Lung (tissue), 12 donors: ENCODE data around the gene ITGB2. TPM values are rescaled to one million over a fixed set of nuclear protein-coding genes. Genes with fewer than 3 reads are reported as not detected.

Source experiments
- ATAC-seq: fragments of 200-7000 bp; cut with Tn5 transposase; one replicate; pipeline ENCODE4 v1.9.1; 2020; ENCODE audit warnings: moderate number of reproducible peaks; ENCODE audit not compliant: insufficient read depth, low FRiP score
- DNase-seq, 3 donors: peaks; one replicate each; pipeline ENCODE4 v3.0.0-alpha.2; 2013 to 2017
- H3K27ac ChIP-seq, 2 donors: one replicate each; pipeline ENCODE4 v1.5.1; 2013; ENCODE audit warnings: mild to moderate bottlenecking in 2 of 2, moderate library complexity in 2 of 2, control low read depth in 1 of 2, inconsistent platforms in 1 of 2, low read depth in 1 of 2, low read length in 1 of 2
- H3K27me3 ChIP-seq, 3 donors: one replicate each; pipeline ENCODE4 v1.5.1; 2013; ENCODE audit warnings: low read length in 2 of 3; ENCODE audit not compliant: control insufficient read depth in 3 of 3, insufficient read depth in 3 of 3
- H3K36me3 ChIP-seq, 4 donors: one replicate each; pipeline ENCODE4 v1.5.1; 2013; ENCODE audit warnings: low read length in 4 of 4, mild to moderate bottlenecking in 1 of 4, moderate library complexity in 1 of 4; ENCODE audit not compliant: control insufficient read depth in 4 of 4, insufficient read depth in 4 of 4
- H3K4me1 ChIP-seq, 5 donors: one replicate each; pipeline ENCODE4 v1.5.1; 2013; ENCODE audit warnings: low read length in 5 of 5, mild to moderate bottlenecking in 2 of 5, moderate library complexity in 1 of 5; ENCODE audit not compliant: control insufficient read depth in 5 of 5, insufficient read depth in 5 of 5
- H3K4me3 ChIP-seq: one replicate; pipeline ENCODE4 v1.5.1; 2013; ENCODE audit warnings: mild to moderate bottlenecking, control low read depth, moderate library complexity
- H3K9ac ChIP-seq, 2 donors: one replicate each; pipeline ENCODE4 v1.5.1; 2013; ENCODE audit warnings: low read length in 2 of 2, control low read depth in 1 of 2; ENCODE audit not compliant: insufficient read depth in 1 of 2
- H3K9me3 ChIP-seq, 4 donors: one replicate each; pipeline ENCODE4 v1.5.1; 2013; ENCODE audit warnings: low read length in 3 of 4, mild to moderate bottlenecking in 1 of 4, moderate library complexity in 1 of 4; ENCODE audit not compliant: control insufficient read depth in 4 of 4, insufficient read depth in 3 of 4
- WGBS, 2 donors: extraction: QIAGEN DNeasy Blood & Tissue Kit; methylation state at CpG; one replicate each; pipeline ENCODE4 v1.1.7; 2013; 5-methylcytosine and 5-hydroxymethylcytosine counted together
- polyA plus RNA-seq, 2 donors: library from polyadenylated mRNA; stranded (reverse); fragments of 200-250 nt; gene quantifications; one replicate each; pipeline ENCODE4 v1.2.1, GENCODE V29; 2013
- total RNA-seq, 2 donors: library from RNA; depleted of rRNA in 1 of 2; stranded (reverse); fragments of >200 nt in 1 of 2; gene quantifications; one replicate each; pipeline ENCODE4 v1.2.1, GENCODE V29; 2014 to 2021
- TF ChIP-seq, protein P1 (sequence below): IDR thresholded peaks from 2 replicates; pipeline ENCODE4 v1.5.1; 2012; ENCODE audit warnings: mild to moderate bottlenecking; ENCODE audit errors: control extremely low read depth, extremely low read depth
- donor health status: control.
- donor health status: control.
- donor health status: Bipolar disorder and iron deficiency.
- donor health status: healthy.
- donor health status: DM: yes; HTN: yes; CAD: no.

The ITGB2 gene
- total and polyA plus RNA-seq, 4 donors, result 52.9 to 376 (median 187) TPM

GRCh38 chr21:44952929-44953627 is 32.4 kb upstream of the ITGB2 start:
- peak overlapping the region in 1 of 2 donors; percentile 86 for H3K27ac ChIP-seq
- TF ChIP-seq, protein P1, sequence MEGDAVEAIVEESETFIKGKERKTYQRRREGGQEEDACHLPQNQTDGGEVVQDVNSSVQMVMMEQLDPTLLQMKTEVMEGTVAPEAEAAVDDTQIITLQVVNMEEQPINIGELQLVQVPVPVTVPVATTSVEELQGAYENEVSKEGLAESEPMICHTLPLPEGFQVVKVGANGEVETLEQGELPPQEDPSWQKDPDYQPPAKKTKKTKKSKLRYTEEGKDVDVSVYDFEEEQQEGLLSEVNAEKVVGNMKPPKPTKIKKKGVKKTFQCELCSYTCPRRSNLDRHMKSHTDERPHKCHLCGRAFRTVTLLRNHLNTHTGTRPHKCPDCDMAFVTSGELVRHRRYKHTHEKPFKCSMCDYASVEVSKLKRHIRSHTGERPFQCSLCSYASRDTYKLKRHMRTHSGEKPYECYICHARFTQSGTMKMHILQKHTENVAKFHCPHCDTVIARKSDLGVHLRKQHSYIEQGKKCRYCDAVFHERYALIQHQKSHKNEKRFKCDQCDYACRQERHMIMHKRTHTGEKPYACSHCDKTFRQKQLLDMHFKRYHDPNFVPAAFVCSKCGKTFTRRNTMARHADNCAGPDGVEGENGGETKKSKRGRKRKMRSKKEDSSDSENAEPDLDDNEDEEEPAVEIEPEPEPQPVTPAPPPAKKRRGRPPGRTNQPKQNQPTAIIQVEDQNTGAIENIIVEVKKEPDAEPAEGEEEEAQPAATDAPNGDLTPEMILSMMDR, result no peak
- H3K27me3 ChIP-seq, result no peaks in the 10 kb centered on the region
- H3K36me3 ChIP-seq, result peaks cover 0 to 23% (median 6%) of the 10 kb centered on the region in 4 donors
- ATAC-seq (no peak), DNase-seq (no peak)
- no peak overlapping the region for H3K4me3 ChIP-seq
- no peaks in the 10 kb centered on the region for H3K9me3 ChIP-seq
- H3K9ac ChIP-seq, result no peak overlapping the region
- 92 to 94% methylated on average over 25 of the region's 25 CpGs for WGBS, 2 donors
- peaks cover 0 to 21% (median 2%) of the 10 kb centered on the region in 5 donors for H3K4me1 ChIP-seq

DNA sequence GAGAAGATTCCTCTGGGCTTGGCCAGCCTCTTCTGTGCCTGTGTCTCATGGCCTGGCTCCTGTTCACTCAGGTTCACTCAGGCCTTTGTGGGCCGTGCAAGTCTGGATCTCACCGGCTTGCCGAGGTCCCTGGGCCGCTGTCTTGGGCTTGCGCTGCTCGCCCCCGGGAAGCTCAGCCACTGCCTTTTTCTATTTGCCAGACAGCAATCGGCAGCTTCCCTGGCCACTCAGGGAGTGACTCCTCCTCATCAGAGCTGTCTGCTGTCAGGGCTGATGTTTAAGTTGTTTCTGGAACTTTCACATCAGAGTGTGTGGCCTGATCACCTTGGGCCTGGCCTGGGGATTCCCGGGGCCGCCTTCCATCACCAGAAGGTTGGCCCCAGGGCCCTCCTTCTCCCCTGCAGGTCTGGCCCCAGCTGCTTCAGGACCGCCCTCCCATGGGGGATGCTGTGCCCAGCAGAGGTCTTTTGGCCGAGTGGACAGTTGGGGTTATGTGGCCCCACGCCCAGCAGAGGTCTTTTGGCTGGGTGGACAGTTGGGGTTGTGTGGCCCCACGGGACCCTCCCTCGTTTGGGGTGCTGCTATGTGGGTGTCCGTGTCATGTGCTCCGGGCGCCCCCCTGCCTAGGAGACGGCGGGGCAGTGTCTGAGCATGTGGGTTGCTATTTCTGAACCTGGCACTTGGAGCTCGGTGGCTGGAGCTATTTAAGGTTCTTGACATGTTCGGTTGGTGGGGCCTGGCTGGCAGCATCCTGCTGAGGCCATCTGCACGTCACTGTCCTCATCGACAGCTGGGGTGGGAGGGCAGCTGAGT is 31.6 kb upstream of the ITGB2 start:
- H3K9ac ChIP-seq, result no peak overlapping the region
- H3K4me3 ChIP-seq, result no peak overlapping the region
- no peaks in the 10 kb centered on the region for H3K9me3 ChIP-seq
- H3K36me3 ChIP-seq, result peaks cover 0 to 28% (median 6%) of the 10 kb centered on the region in 4 donors
- peak overlapping the region in 1 of 2 donors; percentile 89 for H3K27ac ChIP-seq
- H3K4me1 ChIP-seq, result peaks cover 0 to 19% (median 0%) of the 10 kb centered on the region in 5 donors
- TF ChIP-seq, protein P1, result no peak
- WGBS, 2 donors, result 91 to 92% methylated on average over 24 of the region's 24 CpGs
- DNase-seq, result no peak
- H3K27me3 ChIP-seq, result no peaks in the 10 kb centered on the region
- ATAC-seq, result no peak

GRCh38 chr21:44951186-44951915 is 30.7 kb upstream of the ITGB2 start:
- H3K36me3 ChIP-seq, result peaks cover 0 to 27% (median 6%) of the 10 kb centered on the region in 4 donors
- H3K9ac ChIP-seq, result no peak overlapping the region
- no peaks in the 10 kb centered on the region for H3K9me3 ChIP-seq
- DNase-seq (no peak), ATAC-seq (no peak)
- H3K4me3 ChIP-seq, result no peak overlapping the region
- no peaks in the 10 kb centered on the region for H3K27me3 ChIP-seq
- WGBS, 2 donors, result 96% methylated on average over 31 of the region's 31 CpGs
- H3K4me1 ChIP-seq, result peaks cover 0 to 17% (median 3%) of the 10 kb centered on the region in 5 donors
- TF ChIP-seq, protein P1, result no peak
- H3K27ac ChIP-seq, result no peak overlapping the region
